K562 (cell line): ENCODE measurements around the gene CDHR2. TPM values are rescaled to one million over a fixed set of nuclear protein-coding genes. Genes with fewer than 3 reads are reported as not detected.

Source experiments
- ATAC-seq: fragments of 200-7000 bp; cut with Tn5 transposase; 3 replicates; pipeline ENCODE4 v1.9.1; 2020; ENCODE audit warnings: moderate library complexity
- BruUV-seq: library from RNA; stranded (reverse); fragments of 400-500 nt; replicated peaks from 2 replicates; lab custom pipeline; 2021; lab: Mats Ljungman, UMichigan
- CTCF ChIA-PET: fragments of 300-600 bp; formaldehyde crosslinking; extraction: SDS; loops from one replicate; lab custom pipeline; 2021; ENCODE audit warnings: low intra/inter-chr PET ratio; lab: Yijun Ruan, JAX
- POLR2A ChIA-PET: fragments of 300-600, 350-650 bp; sonication (Branson Sonifier 250); formaldehyde crosslinking; extraction: SDS; loops from one replicate; lab custom pipeline; 2021; ENCODE audit warnings: antibody characterized with exemption, inconsistent platforms; lab: Yijun Ruan, JAX
- DNase-seq, 4 experiments: peaks; one replicate each; pipeline versions ENCODE4 v3.0.0 to v3.0.0-alpha.2; 2011 to 2018; ENCODE audit warnings: low spot score in 3 of 4, mixed read lengths in 3 of 4; ENCODE audit errors: extremely low read depth in 1 of 4
- FAIRE-seq: peaks from 2 replicates; lab custom pipeline; 2011; peaks lifted over from hg19 to GRCh38; lab: Jason Lieb, UNC
- H2AFZ ChIP-seq: 2 replicates; pipeline ENCODE4 v1.6.0; 2011; ENCODE audit warnings: low read depth, low read length, control low read depth, inconsistent platforms
- H3K27ac ChIP-seq: fragments of 200-600 bp; 3 replicates; pipeline ENCODE4 v1.8.0; 2011; ENCODE audit warnings: low read depth, mild to moderate bottlenecking, control low read depth, inconsistent platforms, low read length, moderate library complexity, mixed read lengths; ENCODE audit errors: extremely low read depth
- H3K27me3 ChIP-seq, 2 experiments: fragments of 300-600 bp in 1 of 2; 2 replicates in 1 of 2; 3 replicates in 1 of 2; pipeline versions ENCODE4 v1.6.0 to v1.8.0; 2011; ENCODE audit warnings: inconsistent platforms in 2 of 2, low read length in 2 of 2, mild to moderate bottlenecking in 1 of 2, mixed read lengths in 1 of 2, moderate library complexity in 1 of 2; ENCODE audit not compliant: control insufficient read depth in 2 of 2, insufficient read depth in 2 of 2
- H3K36me3 ChIP-seq: fragments of 300-600 bp; 3 replicates; pipeline ENCODE4 v1.8.0; 2011; ENCODE audit warnings: mild to moderate bottlenecking, low read length, inconsistent platforms; ENCODE audit not compliant: control insufficient read depth, insufficient read depth
- H3K4me1 ChIP-seq, 2 experiments: fragments of 200-600 bp in 1 of 2; replicated peaks in 1 of 2; 2 replicates in 1 of 2; 3 replicates in 1 of 2; pipeline versions ENCODE4 v1.5.1 to v1.8.0; 2011; ENCODE audit warnings: inconsistent platforms in 2 of 2, low read length in 2 of 2, mild to moderate bottlenecking in 1 of 2, mixed read lengths in 1 of 2, moderate library complexity in 1 of 2; ENCODE audit not compliant: control insufficient read depth in 2 of 2, insufficient read depth in 2 of 2
- H3K4me2 ChIP-seq: 2 replicates; pipeline ENCODE4 v1.6.1; 2011; ENCODE audit warnings: low read length, control low read depth, inconsistent platforms, mixed read lengths; ENCODE audit not compliant: insufficient read depth
- H3K4me3 ChIP-seq: fragments of 200-600 bp; sonication (generic), shearing (Covaris generic); 2 replicates; pipeline ENCODE4 v1.5.1; 2016; ENCODE audit warnings: control low read depth, inconsistent platforms
- H3K79me2 ChIP-seq: fragments of 200-600 bp; 3 replicates; pipeline ENCODE4 v1.8.0; 2011; ENCODE audit warnings: low read length, inconsistent platforms; ENCODE audit not compliant: control insufficient read depth, insufficient read depth
- H3K9ac ChIP-seq, 2 experiments: 2 replicates each; pipeline versions ENCODE4 v1.6.0 to v1.6.1; 2011; ENCODE audit warnings: low read depth in 2 of 2, low read length in 2 of 2, control low read depth in 1 of 2, inconsistent platforms in 1 of 2, mild to moderate bottlenecking in 1 of 2, mixed read lengths in 1 of 2; ENCODE audit not compliant: insufficient read depth in 1 of 2
- H3K9me1 ChIP-seq: one replicate; pipeline ENCODE4 v1.6.0; 2011; ENCODE audit warnings: inconsistent platforms, mild to moderate bottlenecking, low read length, moderate library complexity; ENCODE audit not compliant: control insufficient read depth, insufficient read depth
- H3K9me3 ChIP-seq: replicated peaks from 2 replicates; pipeline ENCODE4 v1.5.1; 2011; ENCODE audit warnings: low read depth, low read length, inconsistent platforms; ENCODE audit not compliant: control insufficient read depth, insufficient read depth
- H4K20me1 ChIP-seq: replicated peaks from 2 replicates; pipeline ENCODE4 v1.6.1; 2011; ENCODE audit warnings: low read length, inconsistent platforms, mixed read lengths; ENCODE audit not compliant: control insufficient read depth, insufficient read depth
- BCOR ChIP-seq: fragments of 450-650 bp; IDR thresholded peaks from 2 replicates; pipeline ENCODE4 v1.6.1; 2016
- BDP1 ChIP-seq: IDR thresholded peaks from 3 replicates; pipeline ENCODE4 v1.6.1; 2011; ENCODE audit not compliant: insufficient read length, insufficient read depth
- CHD4 ChIP-seq: fragments of 200-600 bp; sonication (generic); IDR thresholded peaks from 3 replicates; pipeline ENCODE4 v1.6.1; 2012; ENCODE audit warnings: low read depth, mild to moderate bottlenecking, mixed read lengths, low read length, inconsistent platforms; ENCODE audit not compliant: insufficient read depth, insufficient replicate concordance, poor library complexity, severe bottlenecking
- EHMT2 ChIP-seq: fragments of 450-650 bp; IDR thresholded peaks from 2 replicates; pipeline ENCODE4 v1.6.1; 2018; ENCODE audit warnings: antibody characterized with exemption
- GABPA ChIP-seq: fragments of 200-800 bp; sonication (Bioruptor generic); conservative IDR thresholded peaks from 2 replicates; pipeline ENCODE4 v1.6.1; 2016; ENCODE audit warnings: low read depth, missing genetic modification characterization, missing compliant biosample characterization
- GATAD2A ChIP-seq: fragments of 450-650 bp; IDR thresholded peaks from 2 replicates; pipeline ENCODE4 v1.6.1; 2017
- KDM1A ChIP-seq, 2 experiments: fragments of 450-650 bp; IDR thresholded peaks; 2 replicates each; pipeline ENCODE4 v1.6.1; 2016; ENCODE audit warnings: mild to moderate bottlenecking in 2 of 2
- MTA2 ChIP-seq: fragments of 450-650 bp; IDR thresholded peaks from 2 replicates; pipeline ENCODE4 v1.6.1; 2016; ENCODE audit warnings: low read depth
- MYC ChIP-seq, 2 experiments: fragments of 250-450 bp in 1 of 2; sonication (Bioruptor Pico) in 1 of 2; IDR thresholded peaks; 2 replicates each; pipeline versions ENCODE4 v1.5.1 to v1.6.1; 2012 to 2021; ENCODE audit warnings: low read depth in 2 of 2, borderline replicate concordance in 1 of 2, improper control_type of control experiment in 1 of 2, low read length in 1 of 2, mild to moderate bottlenecking in 1 of 2, moderate library complexity in 1 of 2
- MYNN ChIP-seq, 2 experiments: sonication (generic); formaldehyde crosslinking in 1 of 2; IDR thresholded peaks; 2 replicates each; pipeline versions ENCODE4 v1.5.0 to v1.6.1; 2016 to 2020; ENCODE audit warnings: antibody characterized with exemption in 1 of 2, missing genetic modification reagents in 1 of 2
- RBM17 ChIP-seq: fragments of 200-400 bp; formaldehyde crosslinking; IDR thresholded peaks from 2 replicates; pipeline ENCODE4 v1.6.1; 2017; ENCODE audit warnings: low read depth, mild to moderate bottlenecking, low read length, borderline replicate concordance
- RBM25 ChIP-seq: fragments of 200-400 bp; formaldehyde crosslinking; IDR thresholded peaks from 2 replicates; pipeline ENCODE4 v1.6.1; 2018; ENCODE audit warnings: low read length, low read depth, moderate library complexity; ENCODE audit not compliant: severe bottlenecking
- RFX5 ChIP-seq: IDR thresholded peaks from 2 replicates; pipeline ENCODE4 v1.6.1; 2011; ENCODE audit warnings: low read depth, mild to moderate bottlenecking, improper control_type of control experiment, low read length
- SAFB ChIP-seq: fragments of 200-400 bp; formaldehyde crosslinking; IDR thresholded peaks from 2 replicates; pipeline ENCODE4 v1.6.1; 2017; ENCODE audit warnings: low read depth, low read length, borderline replicate concordance
- STAG1 ChIP-seq: sonication (generic); formaldehyde crosslinking; IDR thresholded peaks from 2 replicates; pipeline ENCODE4 v1.5.0; 2020; ENCODE audit warnings: missing genetic modification reagents, borderline replicate concordance
- TAF9B ChIP-seq: fragments of 450-650 bp; IDR thresholded peaks from 2 replicates; pipeline ENCODE4 v1.6.1; 2018; ENCODE audit warnings: mild to moderate bottlenecking; ENCODE audit not compliant: partially characterized antibody
- XRCC5 ChIP-seq: fragments of 200-400 bp; formaldehyde crosslinking; IDR thresholded peaks from 2 replicates; pipeline ENCODE4 v1.6.1; 2017; ENCODE audit warnings: low read depth, mild to moderate bottlenecking, low read length
- ZFP1 ChIP-seq: fragments of 450-650 bp; formaldehyde crosslinking; IDR thresholded peaks from 2 replicates; pipeline ENCODE4 v1.4.0; 2020; ENCODE audit warnings: mild to moderate bottlenecking, mixed read lengths
- ZNF12 ChIP-seq: sonication (generic); formaldehyde crosslinking; IDR thresholded peaks from 2 replicates; pipeline ENCODE4 v1.4.0; 2020; ENCODE audit warnings: mild to moderate bottlenecking, missing genetic modification reagents
- ZNF57 ChIP-seq: fragments of 450-650 bp; formaldehyde crosslinking; IDR thresholded peaks from 2 replicates; pipeline ENCODE4 v1.4.0; 2020; ENCODE audit warnings: mild to moderate bottlenecking, moderate library complexity
- ZNF655 ChIP-seq: fragments of 250-450 bp; sonication (Bioruptor Pico); IDR thresholded peaks from 2 replicates; pipeline ENCODE4 v1.5.0; 2021
- ZSCAN29 ChIP-seq: fragments of 450-650 bp; IDR thresholded peaks from 2 replicates; pipeline ENCODE4 v1.6.1; 2017
- WGBS: fragments of 100-300 bp; shearing (Covaris generic); methylation state at CpG from one replicate; pipeline ENCODE4 v1.1.6; 2016; ENCODE audit warnings: low coverage, mixed read lengths; ENCODE audit not compliant: insufficient coverage; ENCODE audit errors: missing lambda C conversion rate; 5-methylcytosine and 5-hydroxymethylcytosine counted together
- in situ Hi-C: fragments of 300-500 bp; cut with MboI; formaldehyde crosslinking; loops from 4 replicates; pipeline ENCODE4 v1.15.0; 2018; ENCODE audit warnings: inconsistent platforms, mixed read lengths
- intact Hi-C: fragments of 100-400 bp; cut with micrococcal nuclease; formaldehyde crosslinking; loops from 2 replicates; pipeline ENCODE4 v1.14.2; 2022
- polyA plus RNA-seq, 8 experiments: library from polyadenylated mRNA; depleted of rRNA in 4 of 8; stranded (reverse) in 5 of 8; unstranded in 3 of 8; fragments of >200 nt; fragmentation: Nextera tagmentation in 2 of 8; fragmentation: Illumina TruSeq in 1 of 8; extraction: Ambion mirVana in 2 of 8; extraction: Trizol in 1 of 8; gene quantifications; 2 replicates each; pipeline versions ENCODE4 v1.2.1 to v1.2.3, GENCODE V29; 2011 to 2014; ENCODE audit warnings: inconsistent platforms in 1 of 8, missing spikeins in 1 of 8
- total RNA-seq, 7 experiments: library from RNA; depleted of rRNA in 6 of 7; stranded (reverse); fragments of >200 nt in 6 of 7; fragmentation: Illumina TruSeq in 2 of 7; extraction: Trizol in 2 of 7; gene quantifications; 2 replicates each; pipeline versions ENCODE4 v1.2.1 to v1.2.3, GENCODE V29; 2011 to 2021; ENCODE audit warnings: low replicate concordance in 1 of 7

Gene CDHR2
- total and polyA plus RNA-seq, 9 of the 15 experiments (the other 6 are each of a cell fraction or from before 2014, with no cell fraction given), result 0.01 to 0.62 (median 0.09) TPM; not detected in 2

- Histone ChIP-seq H3K9me1 (no peaks in the 10 kb centered on the region), H3K4me1 (no peaks in the 10 kb centered on the region), H4K20me1 (no peaks in the 10 kb centered on the region), H3K27ac (no peak overlapping the region), H3K9me3 (no peaks in the 10 kb centered on the region), H3K4me3 (no peak overlapping the region), H3K4me2 (no peak overlapping the region), H3K9ac (no peak overlapping the region), H3K79me2 (no peaks in the 10 kb centered on the region), H2AFZ (no peak overlapping the region), H3K36me3 (peaks cover 93% of the 10 kb centered on the region), H3K27me3 (no peaks in the 10 kb centered on the region)
- CTCF ChIA-PET, result no interaction called here
- FAIRE-seq, result no peak
- WGBS, result 100% methylated on average over 3 of the region's 3 CpGs
- ATAC-seq, result no peak
- in situ Hi-C loops (no loop called here), intact Hi-C loops (no loop called here)
- POLR2A ChIA-PET, result interaction anchor here (0.8 kb wide), 1 partner anchor 37 kb away, joined by 5 read pairs; the partner anchor contains the start of gene RNF44
- DNase-seq, result no peak
- BruUV-seq, result no TSS peak
- no peak for TF ChIP-seq ZSCAN29
- TF ChIP-seq XRCC5, result no peak
- TF ChIP-seq MTA2, result no peak
- no peak for TF ChIP-seq STAG1 (CRISPR knock-in tag)
- TF ChIP-seq ZNF655 (CRISPR knock-in tag), result no peak
- no peak for TF ChIP-seq SAFB
- TF ChIP-seq ZFP1 (CRISPR knock-in tag), result no peak
- TF ChIP-seq ZNF12, result no peak
- no peak for TF ChIP-seq BDP1
- no peak for TF ChIP-seq TAF9B
- no peak for TF ChIP-seq EHMT2
- TF ChIP-seq ZNF57 (CRISPR knock-in tag), result no peak
- TF ChIP-seq GATAD2A, result no peak
- peak; percentile 41 for TF ChIP-seq RBM25
- no peak for TF ChIP-seq RFX5
- TF ChIP-seq GABPA (tag), result no peak
- no peak for TF ChIP-seq MYNN (IDR thresholded peaks at IDR 0.05)
- TF ChIP-seq MYNN (CRISPR knock-in tag; IDR thresholded peaks at IDR 0.05), result no peak
- TF ChIP-seq MYC (IDR thresholded peaks at IDR 0.05; ENCODE audit: low read depth, low read length), result no peak
- TF ChIP-seq MYC (CRISPR knock-in tag; IDR thresholded peaks at IDR 0.05; ENCODE audit: borderline replicate concordance, low read depth), result no peak
- peak in 1 of 2 experiments; percentile 25; a peak in 1 of 4 replicates for TF ChIP-seq KDM1A (IDR thresholded peaks at IDR 0.05)
- no peak for TF ChIP-seq RBM17
- TF ChIP-seq BCOR, result peak; percentile 33; the same call in 1 of the 2 replicates
- no peak for TF ChIP-seq CHD4
Measured at GRCh38 chr5:176500511-176500910, 48.6 kb upstream of the CDHR2 start.
